ENCODE results near the gene SLC6A13. TPM values are rescaled to one million over a fixed set of nuclear protein-coding genes. Genes with fewer than 3 reads are reported as not detected.

The SLC6A13 gene
- total and polyA plus RNA-seq, 9 donors: 0.13 to 6.1 (median 0.75) TPM; not detected in 3

DNA sequence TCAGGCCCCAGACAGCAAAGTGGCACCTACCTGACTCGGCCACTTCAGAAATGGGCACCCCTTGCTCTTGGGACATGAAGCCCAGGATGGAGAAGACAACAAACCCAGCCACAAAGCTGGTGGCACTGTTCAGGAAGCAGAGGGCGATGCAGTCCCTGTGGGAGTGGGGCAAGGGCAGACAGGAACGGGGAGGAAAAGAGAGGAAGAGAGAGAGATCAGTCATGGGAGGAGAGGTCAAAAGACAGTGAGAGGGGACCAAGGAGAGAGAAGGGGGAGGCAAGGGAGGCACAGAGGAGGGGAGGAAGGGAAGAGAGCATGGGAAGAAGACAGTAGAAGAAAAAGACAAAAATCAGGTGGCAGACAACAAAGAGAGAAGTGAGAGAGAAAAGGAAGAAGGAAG lies 65.3 kb downstream of the SLC6A13 start:
- no peak overlapping the region for H3K4me3 ChIP-seq
- intact Hi-C loops (cut with DNase I): no loop called here

DNA sequence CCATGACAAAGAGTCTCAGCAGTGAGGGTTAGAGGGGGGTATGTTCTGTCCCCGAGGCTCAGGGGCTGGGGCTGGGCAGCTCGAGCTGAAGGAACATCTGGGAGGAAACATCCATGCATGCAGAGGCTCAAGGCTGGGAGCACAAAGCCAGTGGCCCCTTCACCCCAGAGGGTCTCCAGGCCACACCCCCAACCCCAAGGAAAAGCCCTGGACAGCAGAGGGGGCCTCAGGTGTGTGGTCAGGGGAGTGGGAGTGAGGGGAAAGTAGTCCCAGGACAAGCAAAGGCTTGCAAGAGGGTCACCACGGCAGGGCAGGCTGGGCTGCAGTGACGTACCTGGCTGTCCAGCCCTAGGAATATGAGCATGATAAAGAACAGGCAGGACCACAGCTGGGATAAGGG lies 66.2 kb downstream of the SLC6A13 start:
- DNase-seq: no peak
- no peak overlapping the region for H3K4me3 ChIP-seq
- H3K36me3 ChIP-seq: no peaks in the 10 kb centered on the region
- intact Hi-C loops (cut with DNase I): no loop called here
- no peaks in the 10 kb centered on the region for H3K9me3 ChIP-seq
- peaks cover 1% of the 10 kb centered on the region for H3K4me1 ChIP-seq (ENCODE audit: insufficient read depth)
- WGBS, 3 donors: 74 to 87% (median 74%) methylated on average over 4 of the region's 4 CpGs
- no peaks in the 10 kb centered on the region for H3K27me3 ChIP-seq
- no peak overlapping the region for H3K27ac ChIP-seq
- TF ChIP-seq EP300 (IDR thresholded peaks at IDR 0.05): no peak

More for the DNA sequence above, 65.3 kb downstream of the SLC6A13 start:
- H3K36me3 ChIP-seq: no peaks in the 10 kb centered on the region
- no peaks in the 10 kb centered on the region for H3K27me3 ChIP-seq
- TF ChIP-seq EP300 (IDR thresholded peaks at IDR 0.05) (no peak), POLR2A (IDR thresholded peaks at IDR 0.05) (no peak), CTCF (IDR thresholded peaks at IDR 0.05) (no peak)
- 80 to 88% (median 88%) methylated on average over 3 of the region's 3 CpGs for WGBS, 3 donors
- DNase-seq: no peak
- no peaks in the 10 kb centered on the region for H3K9me3 ChIP-seq
- peaks cover 1% of the 10 kb centered on the region for H3K4me1 ChIP-seq (ENCODE audit: insufficient read depth)
- H3K27ac ChIP-seq: no peak overlapping the region

DNA sequence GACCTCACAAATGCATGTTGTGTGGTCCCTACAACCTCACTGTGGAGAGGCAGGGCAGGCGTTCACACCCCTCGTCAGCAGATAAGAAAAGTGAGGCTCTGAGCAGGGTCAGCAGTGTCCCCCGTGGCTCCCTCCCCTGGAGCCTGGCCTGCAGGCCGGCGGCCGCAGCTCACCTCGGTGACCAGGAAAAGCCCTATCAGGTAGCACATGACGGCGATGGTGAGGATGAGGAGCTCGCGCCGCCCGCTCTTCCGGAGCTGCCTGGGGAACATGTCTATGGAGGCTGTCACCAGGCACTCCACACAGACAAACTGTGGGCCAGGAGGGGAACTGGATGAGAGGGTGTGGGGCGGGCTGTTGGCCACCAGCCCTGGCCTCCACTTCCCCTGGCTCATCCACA lies 66.7 kb downstream of the SLC6A13 start:
- no peaks in the 10 kb centered on the region for H3K27me3 ChIP-seq
- H3K4me3 ChIP-seq: no peak overlapping the region
- intact Hi-C loops (cut with DNase I): no loop called here
- 84 to 93% (median 85%) methylated on average over 15 of the region's 15 CpGs for WGBS, 3 donors
- no peaks in the 10 kb centered on the region for H3K36me3 ChIP-seq
- no peak for DNase-seq
- no peak overlapping the region for H3K27ac ChIP-seq
- H3K4me1 ChIP-seq (ENCODE audit: insufficient read depth): peaks cover 1% of the 10 kb centered on the region
- no peaks in the 10 kb centered on the region for H3K9me3 ChIP-seq
- TF ChIP-seq EP300 (IDR thresholded peaks at IDR 0.05) (no peak), POLR2A (IDR thresholded peaks at IDR 0.05) (no peak), CTCF (IDR thresholded peaks at IDR 0.05) (no peak)

GRCh38 chr12:195156-195555 lies 67.5 kb downstream of the SLC6A13 start:
- DNase-seq: no peak
- 70 to 79% (median 78%) methylated on average over 5 of the region's 5 CpGs for WGBS, 3 donors
- no peaks in the 10 kb centered on the region for H3K27me3 ChIP-seq

DNA sequence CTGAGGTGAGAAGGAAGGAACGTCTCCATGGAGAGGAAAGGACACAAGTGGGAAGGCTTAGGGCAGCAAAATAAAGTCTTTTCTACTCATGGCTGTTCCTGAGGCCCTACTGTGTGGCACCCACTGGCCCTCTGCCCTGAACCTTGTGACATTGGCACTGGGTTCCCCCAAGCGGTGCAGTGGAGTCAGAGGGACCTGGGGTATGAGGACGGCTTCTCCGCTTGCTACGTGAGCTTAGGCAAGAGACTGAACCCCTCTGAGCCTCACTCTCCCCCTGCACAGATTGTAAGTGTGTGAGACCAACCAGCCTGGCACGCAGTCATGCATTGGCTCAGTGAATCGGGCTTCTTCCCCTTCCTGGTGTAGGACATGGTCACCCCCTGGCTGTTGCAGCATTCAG lies 68.4 kb downstream of the SLC6A13 start:
- Histone ChIP-seq H3K9me3 (no peaks in the 10 kb centered on the region), H3K4me3 (no peak overlapping the region), H3K27me3 (no peaks in the 10 kb centered on the region), H3K36me3 (no peaks in the 10 kb centered on the region), H3K27ac (no peak overlapping the region), H3K4me1 (ENCODE audit: insufficient read depth) (peaks cover 1% of the 10 kb centered on the region)
- TF ChIP-seq EP300 (IDR thresholded peaks at IDR 0.05) (no peak), CTCF (IDR thresholded peaks at IDR 0.05) (no peak), POLR2A (IDR thresholded peaks at IDR 0.05) (no peak)
- 83 to 91% (median 89%) methylated on average over 7 of the region's 7 CpGs for WGBS, 3 donors
- intact Hi-C loops (cut with DNase I): no loop called here
- DNase-seq: no peak

More at GRCh38 chr12:195156-195555, 67.5 kb downstream of the SLC6A13 start:
- no peak for TF ChIP-seq CTCF (IDR thresholded peaks at IDR 0.05)
- no peak for TF ChIP-seq EP300 (IDR thresholded peaks at IDR 0.05)
- TF ChIP-seq POLR2A (IDR thresholded peaks at IDR 0.05): no peak
- intact Hi-C loops (cut with DNase I): no loop called here
- Histone ChIP-seq H3K9me3 (no peaks in the 10 kb centered on the region), H3K27ac (no peak overlapping the region), H3K4me1 (ENCODE audit: insufficient read depth) (peaks cover 1% of the 10 kb centered on the region), H3K4me3 (no peak overlapping the region), H3K36me3 (no peaks in the 10 kb centered on the region)
